H1 (cell line): ENCODE results near the gene HSDL2. TPM values are rescaled to one million over a fixed set of nuclear protein-coding genes. Genes with fewer than 3 reads are reported as not detected.

Experiments used
- CTCF ChIA-PET: fragments of 300-600 bp; sonication (Branson Sonifier 250); formaldehyde crosslinking; loops from one replicate; lab custom pipeline; 2021; ENCODE audit not compliant: partially characterized antibody; lab: Charles Lee
- POLR2A ChIA-PET: fragments of 300-600 bp; sonication (Branson Sonifier 250); formaldehyde crosslinking; loops from one replicate; lab custom pipeline; 2021; ENCODE audit warnings: inconsistent platforms; ENCODE audit not compliant: partially characterized antibody; lab: Charles Lee
- DNase-seq, 2 experiments: peaks; one replicate each; pipeline versions ENCODE4 v3.0.0 to v3.0.0-alpha.2; 2010 to 2022; ENCODE audit warnings: low spot score in 2 of 2, low read depth in 1 of 2, mixed read lengths in 1 of 2
- FAIRE-seq: peaks from 2 replicates; lab custom pipeline; 2011; peaks lifted over from hg19 to GRCh38; lab: Jason Lieb, UNC
- H2AFZ ChIP-seq: 2 replicates; pipeline ENCODE4 v1.8.1; 2012; ENCODE audit warnings: low read length, inconsistent platforms
- H2AK5ac ChIP-seq: 2 replicates; pipeline ENCODE4 v1.6.1; 2013; ENCODE audit warnings: low read depth, low read length
- H2BK120ac ChIP-seq: replicated peaks from 2 replicates; pipeline ENCODE3; 2013; ENCODE audit warnings: low read depth, low read length, inconsistent platforms
- H2BK12ac ChIP-seq: 2 replicates; pipeline ENCODE4 v1.6.1; 2013; ENCODE audit warnings: low read depth, low read length
- H2BK15ac ChIP-seq: 2 replicates; pipeline ENCODE4 v1.6.1; 2013; ENCODE audit warnings: low read length
- H2BK20ac ChIP-seq: 2 replicates; pipeline ENCODE4 v1.6.1; 2013; ENCODE audit warnings: low read length
- H2BK5ac ChIP-seq: 2 replicates; pipeline ENCODE4 v1.6.1; 2013; ENCODE audit warnings: low read depth, low read length
- H3K14ac ChIP-seq: 2 replicates; pipeline ENCODE4 v1.6.1; 2013; ENCODE audit warnings: inconsistent platforms; ENCODE audit not compliant: insufficient read length
- H3K18ac ChIP-seq: 2 replicates; pipeline ENCODE4 v1.6.1; 2013; ENCODE audit warnings: low read length; ENCODE audit errors: extremely low read depth
- H3K23ac ChIP-seq: 2 replicates; pipeline ENCODE4 v1.6.1; 2013; ENCODE audit warnings: inconsistent platforms; ENCODE audit not compliant: insufficient read length
- H3K23me2 ChIP-seq: 2 replicates; pipeline ENCODE4 v1.6.1; 2013; ENCODE audit warnings: low read depth, low read length
- H3K27ac ChIP-seq: 2 replicates; pipeline ENCODE4 v1.6.1; 2011; ENCODE audit warnings: low read depth, low read length, inconsistent platforms
- H3K27me3 ChIP-seq, 4 experiments: replicated peaks in 1 of 4; 1 replicate in 1 of 4; 2 replicates in 3 of 4; pipeline versions ENCODE4 v1.6.1 to v1.8.1; 2011 to 2013; ENCODE audit warnings: low read length in 3 of 4, mild to moderate bottlenecking in 3 of 4, inconsistent platforms in 2 of 4, mixed read lengths in 2 of 4, moderate library complexity in 1 of 4; ENCODE audit not compliant: control insufficient read depth in 3 of 4, insufficient read depth in 3 of 4; ENCODE audit errors: extremely low read depth in 1 of 4
- H3K36me3 ChIP-seq, 4 experiments: 2 replicates each; pipeline versions ENCODE4 v1.6.1 to v1.8.1; 2011 to 2013; ENCODE audit warnings: mild to moderate bottlenecking in 4 of 4, low read length in 3 of 4, moderate library complexity in 2 of 4, control low read depth in 1 of 4, inconsistent platforms in 1 of 4; ENCODE audit not compliant: insufficient read depth in 4 of 4, control insufficient read depth in 2 of 4
- H3K4ac ChIP-seq: replicated peaks from 2 replicates; pipeline ENCODE3; 2013; ENCODE audit warnings: low read length, low read depth, mixed read lengths, inconsistent platforms; ENCODE audit not compliant: insufficient read length
- H3K4me1 ChIP-seq, 4 experiments: replicated peaks in 1 of 4; 1 replicate in 1 of 4; 2 replicates in 3 of 4; pipeline versions ENCODE4 v1.6.1 to v1.8.1; 2011 to 2013; ENCODE audit warnings: low read length in 3 of 4, inconsistent platforms in 2 of 4, mixed read lengths in 1 of 4; ENCODE audit not compliant: insufficient read depth in 4 of 4, control insufficient read depth in 3 of 4
- H3K4me2 ChIP-seq, 2 experiments: 2 replicates each; pipeline versions ENCODE4 v1.6.1 to v1.8.1; 2011 to 2013; ENCODE audit warnings: low read depth in 2 of 2, low read length in 2 of 2, control low read depth in 1 of 2, inconsistent platforms in 1 of 2, mild to moderate bottlenecking in 1 of 2; ENCODE audit not compliant: insufficient read depth in 1 of 2
- H3K4me3 ChIP-seq, 4 experiments: fragments of 200-600, 300-600 bp in 1 of 4; sonication (generic), shearing (Covaris generic), sonication (Bioruptor Twin) in 1 of 4; 2 replicates each; pipeline versions ENCODE4 v1.5.1 to v1.8.1; 2011 to 2016; ENCODE audit warnings: low read length in 4 of 4, low read depth in 3 of 4, control low read depth in 2 of 4, inconsistent platforms in 2 of 4, mild to moderate bottlenecking in 2 of 4, mixed read lengths in 1 of 4, moderate library complexity in 1 of 4; ENCODE audit not compliant: insufficient read depth in 2 of 4; ENCODE audit errors: extremely low read depth in 1 of 4
- H3K56ac ChIP-seq: replicated peaks from 2 replicates; pipeline ENCODE3; 2013; ENCODE audit warnings: low read depth, mild to moderate bottlenecking, mixed read lengths, low read length, inconsistent platforms; ENCODE audit not compliant: insufficient read length
- H3K79me1 ChIP-seq: 2 replicates; pipeline ENCODE4 v1.6.1; 2013; ENCODE audit warnings: low read depth, low read length, control low read depth
- H3K79me2 ChIP-seq, 2 experiments: 2 replicates each; pipeline versions ENCODE4 v1.6.1 to v1.8.1; 2012 to 2013; ENCODE audit warnings: low read length in 2 of 2, mild to moderate bottlenecking in 2 of 2, inconsistent platforms in 1 of 2; ENCODE audit not compliant: insufficient read depth in 2 of 2, control insufficient read depth in 1 of 2
- H3K9ac ChIP-seq, 4 experiments: replicated peaks in 1 of 4; 1 replicate in 1 of 4; 2 replicates in 3 of 4; pipeline versions ENCODE4 v1.6.1 to v1.8.1; 2011 to 2013; ENCODE audit warnings: low read depth in 3 of 4, low read length in 3 of 4, control low read depth in 2 of 4, mild to moderate bottlenecking in 2 of 4, moderate library complexity in 2 of 4, inconsistent platforms in 1 of 4; ENCODE audit errors: extremely low read depth in 1 of 4
- H3K9me3 ChIP-seq, 2 experiments: 2 replicates each; pipeline versions ENCODE4 v1.6.1 to v1.8.1; 2012 to 2013; ENCODE audit warnings: mild to moderate bottlenecking in 2 of 2, moderate library complexity in 2 of 2, control low read depth in 1 of 2, inconsistent platforms in 1 of 2, low read depth in 1 of 2, low read length in 1 of 2, mixed read lengths in 1 of 2; ENCODE audit not compliant: insufficient read depth in 2 of 2
- H4K20me1 ChIP-seq, 2 experiments: replicated peaks in 1 of 2; 2 replicates each; pipeline versions ENCODE3 to v1.8.1; 2011 to 2013; ENCODE audit warnings: inconsistent platforms in 2 of 2, low read length in 2 of 2, mild to moderate bottlenecking in 1 of 2; ENCODE audit not compliant: insufficient read depth in 2 of 2, control insufficient read depth in 1 of 2
- H4K5ac ChIP-seq: 2 replicates; pipeline ENCODE4 v1.6.1; 2013; ENCODE audit warnings: low read length, low read depth, mixed read lengths, inconsistent platforms; ENCODE audit not compliant: insufficient read length
- H4K8ac ChIP-seq: 2 replicates; pipeline ENCODE4 v1.8.0; 2013; ENCODE audit warnings: mild to moderate bottlenecking, moderate library complexity, low read length, inconsistent platforms; ENCODE audit not compliant: insufficient read depth; ENCODE audit errors: extremely low read depth
- H4K91ac ChIP-seq: replicated peaks from 2 replicates; pipeline ENCODE3; 2013; ENCODE audit warnings: low read length, mixed read lengths, inconsistent platforms; ENCODE audit not compliant: insufficient read length
- WGBS, 2 experiments: shearing (Covaris generic) in 1 of 2; methylation state at CpG; one replicate each; pipeline versions ENCODE4 v1.1.6 to v1.1.7; 2013 to 2015; ENCODE audit warnings: low lambda C conversion rate in 2 of 2, mixed read lengths in 2 of 2, inconsistent platforms in 1 of 2, low coverage in 1 of 2, missing lambda C conversion rate in 1 of 2; ENCODE audit not compliant: insufficient replicate concordance in 2 of 2, insufficient coverage in 1 of 2, insufficient read length in 1 of 2; ENCODE audit errors: extremely low coverage in 1 of 2, missing lambda C conversion rate in 1 of 2; 5-methylcytosine and 5-hydroxymethylcytosine counted together
- polyA plus RNA-seq, 7 experiments: library from polyadenylated mRNA; depleted of rRNA in 3 of 7; stranded (reverse) in 5 of 7; unstranded in 2 of 7; fragments of >200 nt in 5 of 7; fragments of 200-250 nt in 2 of 7; gene quantifications; 1 replicate in 5 of 7; 2 replicates in 1 of 7; 4 replicates in 1 of 7; pipeline versions ENCODE4 v1.2.1 to v1.2.3, GENCODE V29; 2011 to 2013; ENCODE audit warnings: missing spikeins in 2 of 7, mixed read lengths in 2 of 7
- total RNA-seq: library from RNA; stranded (reverse); fragmentation: NEBNext Ultra II Directional; extraction: Animal tissue kit (Norgen Biotek cat#: 25700); gene quantifications from 2 replicates; pipeline ENCODE4 v1.2.1, GENCODE V29; 2021
- TF ChIP-seq, protein P1 (sequence below): IDR thresholded peaks from 2 replicates; pipeline ENCODE4 v1.6.1; 2011; ENCODE audit warnings: low read length, improper control_type of control experiment

HSDL2 gene
- total and polyA plus RNA-seq, 2 of the 8 experiments (the other 6 are each of a cell fraction or from before 2014, with no cell fraction given), result 6.6 to 15.4 TPM

DNA sequence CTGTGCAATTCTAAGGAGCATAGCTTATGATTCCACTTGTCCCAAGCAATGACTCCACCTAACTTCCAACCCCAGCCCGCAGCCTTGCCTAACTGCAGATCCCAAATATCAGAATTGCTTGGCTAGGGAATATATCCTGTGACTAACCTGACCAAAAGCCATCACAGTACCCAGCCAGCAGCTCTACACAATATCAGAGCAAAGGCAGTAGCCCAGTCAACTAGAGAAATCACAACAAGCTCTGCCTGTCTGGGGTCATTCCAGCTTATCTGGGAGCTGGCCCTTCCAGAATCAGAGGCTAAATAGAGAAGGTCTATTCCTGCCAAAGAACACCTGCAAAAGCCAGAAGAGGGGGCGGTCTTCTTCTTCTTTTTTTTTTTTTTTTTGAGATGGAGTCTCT lies 97.4 kb downstream of the HSDL2 start:
- ChIA-PET CTCF (interaction anchor here (0.6 to 1.5 kb wide), 3 partner anchors 8 to 62 kb away, joined by 3 to 6 read pairs (median 4); no protein-coding TSS in a partner anchor), POLR2A (interaction anchor here (1.1 to 1.7 kb wide), 2 partner anchors 9 to 11 kb away, joined by 5 to 6 read pairs; partner anchors contain the start of gene KIAA1958)
- H3K9me3 ChIP-seq, result peaks cover 0 to 3% of the 10 kb centered on the region in 2 experiments; a peak in 1 of 4 replicates
- H3K27me3 ChIP-seq, result no peaks in the 10 kb centered on the region
- no peak overlapping the region for H3K18ac ChIP-seq
- DNase-seq (no peak), FAIRE-seq (no peak)
- peaks cover 0 to 5% (median 0%) of the 10 kb centered on the region in 4 experiments; a peak in 2 of 7 replicates for H3K4me1 ChIP-seq
- no peak overlapping the region for H3K56ac ChIP-seq
- no peak overlapping the region for H2BK12ac ChIP-seq
- H3K4me3 ChIP-seq, result no peak overlapping the region
- H3K4ac ChIP-seq, result no peak overlapping the region
- no peak overlapping the region for H3K27ac ChIP-seq
- H2BK5ac ChIP-seq, result no peak overlapping the region
- no peak overlapping the region for H4K5ac ChIP-seq
- H2BK120ac ChIP-seq, result no peak overlapping the region
- no peak overlapping the region for H4K8ac ChIP-seq
- no peak overlapping the region for H3K14ac ChIP-seq
- no peak overlapping the region for H3K9ac ChIP-seq
- no peak overlapping the region for H3K23ac ChIP-seq
- WGBS, 2 experiments, result 100% methylated on average over 1 of the region's 2 CpGs; no CpG with 5 or more reads in 1 of the 2 experiments
- H3K79me2 ChIP-seq, result no peaks in the 10 kb centered on the region
- no peak overlapping the region for H2AK5ac ChIP-seq
- no peak overlapping the region for H2BK20ac ChIP-seq
- no peaks in the 10 kb centered on the region; a peak in 1 of 8 replicates for H3K36me3 ChIP-seq
- no peak overlapping the region for H4K91ac ChIP-seq
- H3K4me2 ChIP-seq, result no peak overlapping the region
- no peaks in the 10 kb centered on the region for H4K20me1 ChIP-seq
- H3K23me2 ChIP-seq, result peaks cover 2% of the 10 kb centered on the region; the same call in 1 of the 2 replicates
- no peak overlapping the region for H2BK15ac ChIP-seq
- H3K79me1 ChIP-seq, result no peaks in the 10 kb centered on the region
- H2AFZ ChIP-seq, result no peak overlapping the region
- TF ChIP-seq, protein P1, sequence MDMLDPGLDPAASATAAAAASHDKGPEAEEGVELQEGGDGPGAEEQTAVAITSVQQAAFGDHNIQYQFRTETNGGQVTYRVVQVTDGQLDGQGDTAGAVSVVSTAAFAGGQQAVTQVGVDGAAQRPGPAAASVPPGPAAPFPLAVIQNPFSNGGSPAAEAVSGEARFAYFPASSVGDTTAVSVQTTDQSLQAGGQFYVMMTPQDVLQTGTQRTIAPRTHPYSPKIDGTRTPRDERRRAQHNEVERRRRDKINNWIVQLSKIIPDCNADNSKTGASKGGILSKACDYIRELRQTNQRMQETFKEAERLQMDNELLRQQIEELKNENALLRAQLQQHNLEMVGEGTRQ, result no peak
